Measurements from ENCODE around the gene ARHGAP44.

DNA sequence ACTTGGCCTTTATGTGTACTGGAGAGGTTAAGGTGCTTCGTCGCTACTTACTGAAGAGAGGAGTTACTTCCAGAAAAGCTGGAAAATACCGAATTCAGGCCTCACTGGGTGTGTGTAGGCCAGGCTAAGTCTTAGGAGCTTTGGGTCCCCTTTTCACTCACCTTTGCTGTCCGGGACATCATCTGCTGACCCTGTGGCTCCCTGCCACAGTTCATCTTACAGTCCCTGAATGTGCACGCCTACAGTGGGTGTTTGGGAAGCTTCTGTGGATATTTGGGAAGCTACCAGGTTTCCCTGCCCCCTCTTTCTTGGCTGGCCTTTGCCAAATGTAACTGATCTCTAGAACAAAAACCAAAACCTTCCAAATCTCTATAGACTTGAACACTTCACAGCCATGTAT is 177.1 kb downstream of the ARHGAP44 start:
- TF ChIP-seq BHLHE40 (IDR thresholded peaks at IDR 0.05; ENCODE audit: borderline replicate concordance) (no peak), SP1 (IDR thresholded peaks at IDR 0.05) (no peak), FOXM1 (IDR thresholded peaks at IDR 0.05; ENCODE audit: borderline replicate concordance) (no peak), SUZ12 (IDR thresholded peaks at IDR 0.05) (no peak), ELF4 (IDR thresholded peaks at IDR 0.05) (no peak), FOXK2 (IDR thresholded peaks at IDR 0.05) (no peak)

All from HEK293T (cell line).